HG03442 (cell line): ENCODE measurements around the gene SEC22B.
"Not testable (repeated sequence)": the region's sequence is repeated elsewhere in the genome, so short reads cannot be mapped to it uniquely, and the experiment has no call there.

ENCODE experiments used
- ATAC-seq: cut with Tn5 transposase; IDR thresholded peaks from one replicate; pipeline ENCODE4 v1.9.1; 2021; ENCODE audit warnings: mild to moderate bottlenecking, moderate library complexity; ENCODE audit not compliant: unreplicated experiment

The SEC22B gene

DNA sequence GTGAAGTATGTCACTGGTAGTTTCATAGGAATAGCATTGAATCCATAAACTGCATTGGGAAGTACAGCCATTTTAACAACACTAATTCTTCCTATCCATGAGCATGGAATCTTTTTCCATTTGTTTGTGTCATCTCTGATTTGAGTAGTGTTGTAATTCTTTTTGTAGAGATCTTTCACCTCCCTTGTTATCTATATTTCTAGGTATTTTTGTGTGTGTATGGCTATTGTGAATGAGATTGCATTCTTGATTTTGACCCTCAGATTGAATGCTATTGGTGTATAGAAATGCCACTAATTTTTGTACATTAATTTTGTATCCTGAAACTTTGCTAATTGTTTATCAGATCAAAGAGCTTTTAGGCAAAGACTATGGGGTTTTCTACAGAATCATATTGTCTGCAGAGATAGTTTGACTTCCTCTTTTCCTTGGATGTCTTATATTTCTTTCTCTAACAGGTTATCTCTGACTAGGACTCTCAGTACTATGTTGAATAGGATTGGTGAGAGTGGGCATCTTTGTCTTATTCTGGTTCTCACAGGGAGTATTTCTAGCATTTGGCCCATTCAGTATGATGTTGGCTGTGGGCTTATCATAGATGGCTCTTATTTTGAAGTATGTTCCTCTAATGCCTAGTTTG lies 26.8 kb downstream of the SEC22B start:
- ATAC-seq, result not testable (repeated sequence)

DNA sequence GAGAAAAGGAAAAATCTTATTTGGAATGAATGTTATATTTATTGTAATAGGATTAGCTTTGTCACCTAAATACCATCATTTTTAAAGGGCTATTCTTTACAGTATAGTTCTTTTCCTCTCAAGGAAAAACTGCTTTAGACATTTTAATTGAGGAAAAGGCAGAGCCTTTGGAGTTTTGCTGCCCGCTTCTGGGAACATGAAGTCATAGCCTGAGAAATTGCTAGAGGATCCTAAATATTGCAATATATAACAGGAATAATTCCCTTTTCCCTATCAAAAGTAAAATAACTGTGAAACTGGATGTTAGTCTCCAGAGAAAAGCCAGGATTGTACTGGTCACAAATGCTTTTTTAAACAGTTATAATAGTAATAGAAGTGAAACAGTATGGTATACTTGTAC lies 30.5 kb downstream of the SEC22B start:
- ATAC-seq, result not testable (repeated sequence)

GRCh38 chr1:120144626-120145025 lies 31.7 kb downstream of the SEC22B start:
- not testable (repeated sequence) for ATAC-seq

DNA sequence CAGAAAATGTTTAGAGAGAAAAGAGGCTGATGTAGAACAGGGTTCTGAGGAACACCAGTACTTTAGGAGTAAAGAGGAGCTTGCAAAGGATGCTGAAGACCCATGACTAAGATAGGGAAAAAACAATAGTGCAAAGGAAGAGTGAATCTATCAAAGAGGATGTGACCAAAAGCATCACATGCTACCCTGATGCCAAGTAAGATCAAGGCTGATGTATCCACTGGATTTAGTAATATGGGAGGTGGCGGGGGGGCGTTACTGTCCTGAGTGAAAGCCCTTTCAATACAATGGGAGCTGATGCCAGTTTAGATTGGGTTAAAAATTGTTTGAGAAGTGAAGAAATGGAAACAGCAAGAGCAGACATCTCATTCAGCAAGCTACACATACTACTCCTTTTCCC lies 32.2 kb downstream of the SEC22B start:
- not testable (repeated sequence) for ATAC-seq

DNA sequence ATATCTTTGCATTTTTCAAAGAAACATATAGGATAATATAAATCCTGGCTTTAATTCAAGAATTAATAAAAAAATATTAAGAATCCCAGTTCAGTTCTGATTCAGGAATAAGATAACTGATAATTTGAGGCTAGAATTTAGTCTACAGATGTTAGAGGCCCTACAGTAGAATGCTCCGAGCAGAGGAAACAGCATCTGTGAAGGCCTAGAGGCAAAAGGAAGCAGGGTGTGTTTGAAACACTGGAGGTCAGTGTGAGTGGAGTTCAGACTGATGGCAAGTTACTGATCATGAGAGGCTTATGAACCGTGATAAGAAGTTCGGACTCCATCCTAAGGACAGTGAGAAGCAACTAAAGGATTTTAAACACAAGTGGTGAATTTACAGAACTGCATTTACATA lies 33.0 kb downstream of the SEC22B start:
- not testable (repeated sequence) for ATAC-seq

DNA sequence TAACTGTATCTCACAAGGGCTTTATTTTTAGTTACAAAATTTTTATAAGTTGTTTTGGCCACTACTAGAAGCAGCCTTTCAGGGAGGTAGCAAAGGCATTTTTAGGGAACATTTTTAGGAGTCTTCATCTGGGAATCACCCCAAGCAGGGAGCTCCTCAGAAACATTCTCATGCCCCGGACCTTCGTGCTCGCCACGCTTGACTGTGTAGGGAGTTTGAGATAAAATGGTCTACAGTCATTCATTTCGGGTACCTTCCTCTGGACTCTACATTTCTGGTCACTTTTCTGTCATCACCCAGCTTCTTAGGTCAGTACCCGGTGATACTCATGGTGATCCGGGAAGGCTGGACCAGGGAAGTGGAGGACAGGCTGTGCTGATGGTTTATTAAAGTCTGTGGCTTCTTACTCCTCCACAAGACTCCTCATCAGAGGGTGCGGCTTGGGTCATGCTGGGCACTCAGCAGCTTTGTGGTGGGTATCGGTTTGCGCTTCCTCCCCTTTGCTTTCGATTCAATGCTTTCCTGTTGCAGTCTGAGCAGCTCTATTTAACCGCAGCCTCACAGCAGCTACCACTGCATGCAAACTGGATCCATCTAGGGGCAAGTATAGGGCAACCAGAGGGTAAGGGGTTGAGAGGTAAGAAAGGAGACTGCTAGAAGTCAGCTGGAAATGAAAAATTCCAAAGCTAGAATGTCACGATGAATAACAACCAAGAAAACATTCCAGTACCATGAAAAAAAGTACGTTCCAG lies 33.6 kb downstream of the SEC22B start:
- ATAC-seq, result peak; percentile 98

DNA sequence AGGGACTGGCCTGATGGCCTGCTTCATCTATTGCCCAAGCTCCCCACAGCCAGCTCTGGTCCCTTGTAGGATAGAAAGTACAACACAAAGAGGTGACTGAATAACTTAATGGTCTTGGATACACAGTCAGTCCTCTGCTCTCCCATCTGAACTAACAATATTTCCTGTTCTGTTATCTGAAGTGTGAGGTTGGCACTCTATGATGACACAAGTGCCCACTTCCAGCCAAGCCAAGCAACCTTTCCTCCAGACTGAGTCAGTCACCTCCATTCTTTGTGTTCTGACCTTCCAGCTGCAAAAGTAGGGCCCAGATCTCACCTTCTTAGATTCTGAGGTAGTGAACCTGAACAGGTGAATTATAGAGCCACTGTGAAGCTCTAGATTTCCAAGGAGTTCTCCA lies 34.5 kb downstream of the SEC22B start:
- ATAC-seq, result not testable (repeated sequence)

DNA sequence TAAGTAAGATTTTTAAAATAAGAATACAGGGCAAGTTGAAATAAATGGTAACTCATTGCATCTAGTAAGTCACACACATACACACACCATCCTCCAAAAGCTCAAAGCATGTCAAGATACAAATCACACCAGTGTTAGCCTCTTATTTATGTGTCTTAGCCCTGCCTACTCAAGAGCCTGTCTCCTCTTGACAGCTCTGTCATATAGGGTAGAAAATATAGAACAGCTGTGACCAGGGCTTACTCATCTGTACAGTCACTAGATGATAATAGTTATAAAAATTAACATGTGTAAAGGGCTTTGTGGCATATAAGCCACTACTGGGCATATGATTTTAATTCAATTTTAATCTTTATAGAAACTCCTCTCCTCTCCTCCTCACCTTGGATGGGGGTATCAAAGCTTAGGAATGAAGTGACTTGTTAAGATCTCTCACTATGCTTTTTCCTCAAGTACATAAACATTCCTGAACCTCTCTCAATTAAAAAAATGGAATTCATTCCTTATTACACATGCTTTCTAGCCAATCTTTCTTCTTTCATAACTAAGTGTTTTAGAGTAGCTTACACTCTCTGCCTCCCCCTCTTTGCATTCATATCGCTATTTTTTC lies 35.6 kb downstream of the SEC22B start:
- not testable (repeated sequence) for ATAC-seq

- not testable (repeated sequence) for ATAC-seq
These were observed 40.2 kb downstream of the SEC22B start for GRCh38 chr1:120136086-120136485.

DNA sequence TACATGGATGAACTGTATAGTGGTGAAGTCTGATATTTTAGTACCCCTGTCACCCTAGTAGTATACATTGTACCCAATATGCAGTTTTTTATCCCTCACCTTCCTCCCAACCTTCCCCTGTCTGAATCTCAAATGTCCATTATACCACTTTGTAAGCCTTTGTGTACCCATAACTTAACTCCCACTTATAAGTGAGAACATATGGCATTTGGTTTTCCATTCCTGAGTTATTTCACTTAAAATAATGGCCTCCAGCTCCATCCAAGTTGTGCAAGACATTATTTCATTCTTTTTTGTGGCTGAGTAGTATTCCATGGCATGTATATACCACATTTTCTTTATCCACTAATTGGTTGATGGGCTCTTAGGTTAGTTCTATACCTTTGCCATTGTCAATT lies 42.4 kb downstream of the SEC22B start:
- not testable (repeated sequence) for ATAC-seq

DNA sequence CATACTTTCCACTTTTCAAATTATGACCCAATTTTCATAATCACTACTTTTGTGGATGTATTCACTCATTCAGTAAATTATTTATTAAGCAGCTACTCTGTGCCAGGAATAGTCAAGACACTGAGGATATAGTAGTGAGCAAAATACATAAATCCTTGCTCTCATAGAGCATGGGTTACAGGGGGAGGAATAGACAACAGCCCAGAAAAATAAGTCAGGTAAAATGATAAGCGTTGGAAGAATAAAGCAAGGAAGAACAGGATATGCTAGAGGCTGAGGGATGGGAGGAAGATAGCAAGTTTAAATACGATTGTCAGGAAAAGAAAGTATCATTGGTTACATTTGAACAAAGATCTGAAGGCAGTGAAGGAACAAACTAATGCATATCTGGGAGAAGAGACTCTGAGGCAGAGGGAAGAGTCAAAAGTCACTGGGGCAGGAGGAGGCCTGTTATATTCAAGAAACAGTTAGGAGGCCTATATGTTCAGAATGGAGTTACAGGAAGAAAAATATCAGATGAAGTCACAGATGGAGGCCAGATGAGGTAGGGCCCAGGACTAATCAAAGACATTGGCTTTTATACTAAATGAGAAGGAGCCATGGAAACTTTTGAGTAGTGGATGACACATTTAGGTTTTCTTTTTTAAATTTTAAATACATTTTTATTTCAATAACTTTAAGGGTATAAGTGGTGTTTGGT lies 42.9 kb downstream of the SEC22B start:
- ATAC-seq, result no peak

GRCh38 chr1:120132406-120132763 lies 43.9 kb downstream of the SEC22B start:
- ATAC-seq, result not testable (repeated sequence)

GRCh38 chr1:120131611-120132405 lies 44.5 kb downstream of the SEC22B start:
- peak; percentile 68 for ATAC-seq

DNA sequence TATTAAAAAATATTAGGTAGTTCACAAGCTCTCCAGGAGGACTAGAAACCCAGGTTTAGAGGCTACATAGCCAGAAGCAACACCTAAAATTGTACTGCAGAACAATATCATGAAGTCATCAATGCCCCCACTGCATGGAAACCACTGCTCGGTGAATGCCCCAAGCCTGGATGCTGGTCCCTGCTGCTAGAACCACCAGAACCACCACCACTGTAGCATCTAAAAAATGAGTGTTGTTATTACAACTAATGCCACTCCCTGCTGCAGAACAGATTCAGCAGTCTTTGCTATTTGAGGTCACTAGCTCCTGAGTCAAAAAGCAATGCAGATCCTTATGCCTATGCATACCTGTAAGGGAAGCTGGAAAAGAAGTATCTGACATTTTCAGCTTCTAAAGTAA lies 48.4 kb downstream of the SEC22B start:
- not testable (repeated sequence) for ATAC-seq

DNA sequence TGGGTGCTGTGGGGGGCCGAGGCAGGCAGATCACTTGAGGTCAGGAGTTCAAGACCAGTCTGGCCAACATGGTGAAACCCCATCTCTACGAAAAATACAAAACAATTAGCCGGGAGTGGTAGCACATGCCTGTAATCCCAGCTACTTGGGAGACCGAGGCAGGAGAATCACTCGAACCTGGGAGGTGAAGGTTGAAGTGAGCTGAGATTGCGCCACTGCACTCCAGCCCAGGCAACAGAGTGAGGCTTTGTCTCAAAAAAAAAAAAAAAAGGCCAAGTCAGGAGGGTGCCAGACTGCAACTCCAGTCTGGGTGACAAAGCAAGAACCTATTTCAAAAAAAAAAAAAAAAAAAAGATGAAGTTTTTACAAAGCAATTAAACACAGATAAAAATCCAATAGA lies 50.1 kb downstream of the SEC22B start:
- ATAC-seq, result not testable (repeated sequence)

DNA sequence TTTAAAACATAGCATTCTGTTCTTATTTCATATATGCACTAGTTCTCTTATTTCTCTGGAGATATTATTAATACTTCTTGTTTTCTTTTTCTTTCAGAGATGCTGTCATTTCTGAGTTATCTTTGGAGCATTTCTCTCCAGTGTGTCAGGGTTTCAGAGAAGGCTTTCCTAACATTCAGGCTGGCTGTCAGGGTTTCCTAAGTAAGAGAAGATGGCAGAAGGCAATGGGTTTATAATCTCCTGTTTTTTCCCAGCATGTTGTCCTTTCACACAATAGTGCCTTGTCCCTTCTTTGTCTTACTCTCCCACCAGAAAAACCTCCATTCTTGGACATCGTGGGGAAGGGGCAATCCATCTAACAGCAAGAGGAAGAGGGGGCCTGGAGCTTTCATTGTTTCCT lies 51.7 kb downstream of the SEC22B start:
- ATAC-seq, result not testable (repeated sequence)

DNA sequence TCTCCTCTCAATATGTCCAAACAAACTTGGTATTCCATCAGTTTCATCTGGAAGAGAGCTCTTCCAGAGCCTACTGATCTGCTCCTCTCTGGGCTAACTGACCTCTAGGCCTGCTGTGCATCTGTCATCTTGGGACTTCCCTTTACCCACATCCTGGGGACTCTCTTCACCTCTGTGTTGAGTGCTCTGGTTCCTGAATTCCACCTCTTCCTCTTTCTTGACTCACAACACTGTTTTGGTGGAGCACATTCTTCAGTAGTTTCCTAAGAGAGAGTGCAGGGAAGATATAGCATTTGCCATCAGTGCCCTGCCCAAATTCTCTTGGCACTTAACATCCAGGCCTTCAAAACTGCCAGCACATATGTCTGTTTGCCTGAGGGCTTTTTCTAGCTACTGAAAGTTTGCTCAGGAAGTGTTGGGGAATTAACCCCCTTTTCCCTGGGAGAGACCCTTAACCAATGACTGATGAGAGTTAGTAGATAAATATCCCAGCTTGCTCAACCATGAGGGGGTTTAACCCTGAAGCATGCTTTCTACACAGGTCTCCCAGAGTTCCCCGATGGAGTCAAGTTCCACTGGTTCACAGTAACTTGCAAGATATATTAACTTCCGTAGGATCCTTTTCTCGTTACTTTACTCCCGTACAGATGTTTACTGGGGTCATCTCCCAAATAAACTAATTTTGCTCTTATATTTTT lies 52.4 kb downstream of the SEC22B start:
- ATAC-seq, result not testable (repeated sequence)

DNA sequence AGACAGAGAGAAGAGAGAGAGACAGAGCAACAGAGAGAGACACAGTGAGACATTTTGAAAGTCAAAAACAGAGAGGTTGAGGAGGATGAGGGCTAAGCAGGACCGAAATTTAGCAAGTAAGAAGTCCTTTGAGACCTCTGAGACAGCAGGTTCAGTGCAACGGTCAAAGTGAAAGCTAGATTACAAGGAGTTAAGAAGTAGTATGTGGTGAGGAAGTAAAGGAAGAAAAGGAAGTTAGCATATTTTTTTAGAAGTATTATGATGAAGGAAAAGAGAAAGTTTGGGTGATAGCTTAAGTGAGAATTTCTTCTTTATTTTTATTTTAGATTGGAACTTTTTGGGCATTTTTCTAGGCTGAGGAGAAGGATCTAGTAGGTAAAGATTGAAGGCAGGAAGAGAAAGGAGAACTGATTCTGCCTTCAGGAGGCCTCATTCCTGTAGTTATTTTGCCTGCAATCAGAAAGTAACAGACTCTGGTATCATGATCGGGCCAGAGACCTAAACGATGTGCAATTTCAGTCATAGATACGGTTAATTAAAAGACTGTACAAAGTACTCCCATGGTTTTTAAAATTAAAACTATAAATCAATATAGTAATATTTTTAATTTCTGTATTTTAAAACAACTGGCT lies 53.9 kb downstream of the SEC22B start:
- peak; percentile 69 for ATAC-seq

- ATAC-seq, result not testable (repeated sequence)
These were observed 54.5 kb downstream of the SEC22B start for GRCh38 chr1:120121830-120122229.

DNA sequence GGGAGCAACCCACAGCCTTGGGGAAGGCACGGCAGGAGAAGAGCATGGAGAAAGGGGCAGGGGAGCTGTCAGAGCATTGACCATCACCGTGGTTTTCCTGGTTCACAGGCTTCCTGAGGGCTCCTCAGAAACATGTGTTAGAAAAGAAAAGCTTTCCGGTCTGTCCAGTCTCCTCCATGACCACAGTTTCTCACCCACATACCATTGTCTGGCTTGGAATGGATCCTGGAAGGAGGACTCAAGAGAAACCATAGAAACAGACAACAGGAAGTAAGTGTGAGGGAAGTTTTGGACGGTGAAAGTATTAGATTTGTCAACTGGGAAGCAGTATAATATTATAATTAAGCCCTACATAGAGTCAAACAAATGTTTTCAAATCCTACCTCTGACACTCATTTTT lies 55.8 kb downstream of the SEC22B start:
- ATAC-seq, result not testable (repeated sequence)
